Endothelial cell of umbilical vein (primary cell): ENCODE measurements around the gene GIGYF2. TPM values are rescaled to one million over a fixed set of nuclear protein-coding genes. Genes with fewer than 3 reads are reported as not detected.

ENCODE experiments used
- BruUV-seq: library from RNA; stranded (reverse); fragments of 400-500 nt; replicated peaks from 2 replicates; lab custom pipeline; 2021; lab: Mats Ljungman, UMichigan
- CTCF ChIA-PET: fragments of 300-600, 350-600 bp; sonication (Branson Sonifier 250); formaldehyde crosslinking; loops from one replicate; lab custom pipeline; 2021; ENCODE audit warnings: antibody characterized with exemption, inconsistent platforms; lab: Charles Lee
- POLR2A ChIA-PET: fragments of 300-600, 350-600 bp; sonication (Branson Sonifier 250); formaldehyde crosslinking; loops from one replicate; lab custom pipeline; 2021; ENCODE audit warnings: antibody characterized with exemption, inconsistent platforms; lab: Charles Lee
- DNase-seq: peaks from one replicate; pipeline ENCODE4 v3.0.0-alpha.2; 2011; ENCODE audit warnings: low read depth, low spot score
- FAIRE-seq: peaks from 2 replicates; lab custom pipeline; 2011; peaks lifted over from hg19 to GRCh38; lab: Jason Lieb, UNC
- H2AFZ ChIP-seq: 2 replicates; pipeline ENCODE4 v1.6.0; 2012; ENCODE audit warnings: low read depth, low read length, control low read depth, inconsistent platforms
- H3K27ac ChIP-seq: 2 replicates; pipeline ENCODE4 v1.5.1; 2011; ENCODE audit warnings: low read depth, mild to moderate bottlenecking, control low read depth, low read length, moderate library complexity; ENCODE audit not compliant: insufficient read depth
- H3K27me3 ChIP-seq, 2 experiments: 2 replicates each; pipeline versions ENCODE4 v1.6.0 to v1.6.1; 2011; ENCODE audit warnings: low read length in 2 of 2, mixed read lengths in 1 of 2; ENCODE audit not compliant: control insufficient read depth in 2 of 2, insufficient read depth in 2 of 2
- H3K36me3 ChIP-seq, 2 experiments: 2 replicates in 1 of 2; 3 replicates in 1 of 2; pipeline ENCODE4 v1.5.1; 2011; ENCODE audit warnings: low read length in 2 of 2, mild to moderate bottlenecking in 1 of 2, moderate library complexity in 1 of 2; ENCODE audit not compliant: control insufficient read depth in 2 of 2, insufficient read depth in 2 of 2; ENCODE audit errors: extremely low read depth in 1 of 2
- H3K4me1 ChIP-seq: 3 replicates; pipeline ENCODE4 v1.5.1; 2011; ENCODE audit warnings: mild to moderate bottlenecking, low read length; ENCODE audit not compliant: control insufficient read depth, insufficient read depth; ENCODE audit errors: extremely low read depth
- H3K4me2 ChIP-seq: 2 replicates; pipeline ENCODE4 v1.6.1; 2011; ENCODE audit warnings: low read length, control low read depth, mixed read lengths; ENCODE audit not compliant: insufficient read depth
- H3K4me3 ChIP-seq, 3 experiments: fragments of 200-600 bp in 1 of 3; sonication (generic), shearing (Covaris generic) in 1 of 3; replicated peaks in 1 of 3; 2 replicates each; pipeline ENCODE4 v1.5.1; 2011 to 2016; ENCODE audit warnings: control low read depth in 3 of 3, low read length in 3 of 3, mild to moderate bottlenecking in 2 of 3, inconsistent platforms in 1 of 3, low read depth in 1 of 3, moderate library complexity in 1 of 3; ENCODE audit not compliant: insufficient read depth in 1 of 3
- H3K79me2 ChIP-seq: 2 replicates; pipeline ENCODE4 v1.6.0; 2012; ENCODE audit warnings: low read length, inconsistent platforms; ENCODE audit not compliant: control insufficient read depth, insufficient read depth
- H3K9ac ChIP-seq: replicated peaks from 2 replicates; pipeline ENCODE3; 2011; ENCODE audit warnings: low read length, control low read depth; ENCODE audit not compliant: insufficient read depth; ENCODE audit errors: extremely low read depth
- H3K9me1 ChIP-seq: replicated peaks from 3 replicates; pipeline ENCODE4 v1.6.0; 2011; ENCODE audit warnings: mild to moderate bottlenecking, low read length; ENCODE audit not compliant: control insufficient read depth, insufficient read depth; ENCODE audit errors: extremely low read depth
- H3K9me3 ChIP-seq: replicated peaks from 2 replicates; pipeline ENCODE4 v1.5.1; 2012; ENCODE audit warnings: low read length, inconsistent platforms; ENCODE audit not compliant: control insufficient read depth, insufficient read depth
- H4K20me1 ChIP-seq: replicated peaks from 2 replicates; pipeline ENCODE3; 2011; ENCODE audit warnings: mild to moderate bottlenecking, low read length; ENCODE audit not compliant: control insufficient read depth, insufficient read depth; ENCODE audit errors: extremely low read depth
- EZH2 ChIP-seq: IDR thresholded peaks from 2 replicates; pipeline ENCODE4 v1.6.1; 2012; ENCODE audit warnings: borderline replicate concordance, low read depth, mild to moderate bottlenecking, moderate library complexity, low read length, inconsistent platforms; ENCODE audit not compliant: severe bottlenecking
- FOS ChIP-seq: IDR thresholded peaks from 2 replicates; pipeline ENCODE4 v1.6.1; 2011; ENCODE audit warnings: mild to moderate bottlenecking, low read length, moderate library complexity, borderline replicate concordance; ENCODE audit not compliant: insufficient read depth
- GATA2 ChIP-seq: IDR thresholded peaks from 2 replicates; pipeline ENCODE4 v1.7.0; 2011; ENCODE audit warnings: low read depth, mild to moderate bottlenecking, moderate library complexity, mixed read lengths, low read length; ENCODE audit not compliant: insufficient read length, insufficient read depth
- JUN ChIP-seq: IDR thresholded peaks from 2 replicates; pipeline ENCODE4 v1.6.1; 2011; ENCODE audit warnings: borderline replicate concordance, low read depth; ENCODE audit not compliant: insufficient read length, insufficient read depth
- MYC ChIP-seq: IDR thresholded peaks from one replicate; pipeline ENCODE4 v1.6.1; 2011; ENCODE audit warnings: mild to moderate bottlenecking, low read depth, low read length
- POLR2A ChIP-seq: IDR thresholded peaks from 2 replicates; pipeline ENCODE4 v1.6.1; 2012; ENCODE audit warnings: low read depth, mild to moderate bottlenecking, control low read depth, low read length
- POLR2AphosphoS5 ChIP-seq: IDR thresholded peaks from 2 replicates; pipeline ENCODE4 v1.6.1; 2012; ENCODE audit warnings: low read depth, mild to moderate bottlenecking, control low read depth, low read length, moderate library complexity; ENCODE audit not compliant: insufficient read depth
- dilution Hi-C: fragments of 300-500 bp; cut with MboI; formaldehyde crosslinking; loops from one replicate; pipeline ENCODE4 v1.15.0; 2019; ENCODE audit warnings: low sequenced_read_pairs; ENCODE audit not compliant: extremely low pct_ligation_motif_present
- intact Hi-C: fragments of 100-400 bp; cut with micrococcal nuclease; formaldehyde crosslinking; loops from one replicate; pipeline ENCODE4 v1.10.0; 2022
- polyA plus RNA-seq, 4 experiments: library from polyadenylated mRNA; depleted of rRNA in 3 of 4; stranded (reverse) in 3 of 4; unstranded in 1 of 4; fragments of >200 nt; gene quantifications; 2 replicates each; pipeline versions ENCODE4 v1.2.1 to v1.2.3, GENCODE V29; 2011 to 2012; ENCODE audit warnings: missing spikeins in 1 of 4
- total RNA-seq: library from RNA; stranded (reverse); gene quantifications from 2 replicates; pipeline ENCODE4 v1.2.3, GENCODE V29; 2021
- TF ChIP-seq, protein P1 (sequence below), 2 donors: IDR thresholded peaks; 1 replicate in 1 of 2; 2 replicates in 1 of 2; pipeline ENCODE4 v1.5.1; 2011; ENCODE audit warnings: low read length in 2 of 2, mild to moderate bottlenecking in 2 of 2, moderate library complexity in 2 of 2, control low read depth in 1 of 2, inconsistent platforms in 1 of 2, low read depth in 1 of 2; ENCODE audit not compliant: insufficient read depth in 1 of 2; ENCODE audit errors: extremely low read depth in 1 of 2
- TF ChIP-seq, protein P2 (sequence below): IDR thresholded peaks from 2 replicates; pipeline ENCODE4 v1.6.1; 2011; ENCODE audit not compliant: insufficient read depth, insufficient read length

GIGYF2 gene
- total and polyA plus RNA-seq, 2 donors (not counting 3 experiments of a cell fraction or from before 2014, with no cell fraction given): 22.9 to 56.4 TPM

DNA sequence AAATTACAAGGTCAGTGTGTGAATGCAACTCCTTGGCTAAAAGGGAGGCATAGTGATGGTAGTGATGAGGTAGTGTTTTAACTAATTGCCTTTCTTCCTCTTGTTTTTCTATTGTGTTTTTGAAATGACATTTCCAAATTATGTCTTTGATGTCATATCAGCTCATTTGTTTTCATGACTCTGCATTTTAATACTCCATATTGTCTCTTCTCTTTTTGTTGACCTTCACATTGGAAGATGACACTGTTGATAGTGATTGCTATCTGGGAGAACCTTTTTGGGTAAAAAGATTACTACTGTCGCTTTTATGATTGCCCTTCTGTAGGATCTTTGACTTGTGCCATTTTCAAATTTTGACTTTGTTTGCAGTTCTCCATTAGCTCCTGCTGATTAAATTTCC lies 3.0 kb downstream of the GIGYF2 start:
- CTCF ChIA-PET: no interaction called here
- H3K27me3 ChIP-seq: no peaks in the 10 kb centered on the region
- FAIRE-seq (no peak), DNase-seq (no peak)
- no peaks in the 10 kb centered on the region for H3K9me3 ChIP-seq
- no peak overlapping the region for H3K4me3 ChIP-seq
- peak overlapping the region; percentile 51 for H3K4me2 ChIP-seq
- dilution Hi-C loops: no loop called here
- H2AFZ ChIP-seq: no peak overlapping the region
- H3K79me2 ChIP-seq: peaks cover 73% of the 10 kb centered on the region
- no TSS peak for BruUV-seq
- no peaks in the 10 kb centered on the region for H3K9me1 ChIP-seq
- no peak overlapping the region for H3K9ac ChIP-seq
- intact Hi-C loops: no loop called here
- H3K36me3 ChIP-seq: no peaks in the 10 kb centered on the region
- H4K20me1 ChIP-seq: peaks cover 2% of the 10 kb centered on the region
- POLR2A ChIA-PET: no interaction called here
- no peak overlapping the region for H3K27ac ChIP-seq
- peaks cover 19% of the 10 kb centered on the region for H3K4me1 ChIP-seq
- TF ChIP-seq GATA2 (no peak), FOS (no peak), POLR2AphosphoS5 (no peak), MYC (no peak), EZH2 (no peak), POLR2A (no peak), JUN (no peak)
- TF ChIP-seq, protein P1, sequence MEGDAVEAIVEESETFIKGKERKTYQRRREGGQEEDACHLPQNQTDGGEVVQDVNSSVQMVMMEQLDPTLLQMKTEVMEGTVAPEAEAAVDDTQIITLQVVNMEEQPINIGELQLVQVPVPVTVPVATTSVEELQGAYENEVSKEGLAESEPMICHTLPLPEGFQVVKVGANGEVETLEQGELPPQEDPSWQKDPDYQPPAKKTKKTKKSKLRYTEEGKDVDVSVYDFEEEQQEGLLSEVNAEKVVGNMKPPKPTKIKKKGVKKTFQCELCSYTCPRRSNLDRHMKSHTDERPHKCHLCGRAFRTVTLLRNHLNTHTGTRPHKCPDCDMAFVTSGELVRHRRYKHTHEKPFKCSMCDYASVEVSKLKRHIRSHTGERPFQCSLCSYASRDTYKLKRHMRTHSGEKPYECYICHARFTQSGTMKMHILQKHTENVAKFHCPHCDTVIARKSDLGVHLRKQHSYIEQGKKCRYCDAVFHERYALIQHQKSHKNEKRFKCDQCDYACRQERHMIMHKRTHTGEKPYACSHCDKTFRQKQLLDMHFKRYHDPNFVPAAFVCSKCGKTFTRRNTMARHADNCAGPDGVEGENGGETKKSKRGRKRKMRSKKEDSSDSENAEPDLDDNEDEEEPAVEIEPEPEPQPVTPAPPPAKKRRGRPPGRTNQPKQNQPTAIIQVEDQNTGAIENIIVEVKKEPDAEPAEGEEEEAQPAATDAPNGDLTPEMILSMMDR (IDR thresholded peaks at IDR 0.05; ENCODE audit: extremely low read depth in 1 of 2, insufficient read depth in 1 of 2, low read depth in 1 of 2, low read length in 2 of 2): no peak
- TF ChIP-seq, protein P2, sequence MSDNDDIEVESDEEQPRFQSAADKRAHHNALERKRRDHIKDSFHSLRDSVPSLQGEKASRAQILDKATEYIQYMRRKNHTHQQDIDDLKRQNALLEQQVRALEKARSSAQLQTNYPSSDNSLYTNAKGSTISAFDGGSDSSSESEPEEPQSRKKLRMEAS: no peak
